Urinary bladder (tissue), 4 donors: Measurements from ENCODE around the gene ATP10D. TPM values are rescaled to one million over a fixed set of nuclear protein-coding genes. Genes with fewer than 3 reads are reported as not detected.

Experiments used
- DNase-seq: peaks from one replicate; pipeline ENCODE4 v3.0.0-alpha.2; 2015; ENCODE audit errors: extremely low spot score
- H3K27ac ChIP-seq: one replicate; pipeline ENCODE4 v1.5.1; 2013; ENCODE audit warnings: low read depth, mild to moderate bottlenecking, moderate library complexity
- H3K36me3 ChIP-seq: one replicate; pipeline ENCODE4 v1.6.1; 2013; ENCODE audit warnings: mild to moderate bottlenecking, moderate library complexity; ENCODE audit not compliant: insufficient read depth
- H3K4me1 ChIP-seq: one replicate; pipeline ENCODE4 v1.6.1; 2013; ENCODE audit warnings: mild to moderate bottlenecking, moderate library complexity; ENCODE audit not compliant: insufficient read depth
- H3K4me3 ChIP-seq: one replicate; pipeline ENCODE4 v1.5.1; 2013; ENCODE audit warnings: low read depth, low read length
- WGBS: extraction: QIAGEN DNeasy Blood & Tissue Kit; methylation state at CpG from one replicate; pipeline ENCODE4 v1.1.7; 2013; 5-methylcytosine and 5-hydroxymethylcytosine counted together
- polyA plus RNA-seq: library from polyadenylated mRNA; stranded (reverse); fragments of 200-250 nt; gene quantifications from one replicate; pipeline ENCODE4 v1.2.3, GENCODE V29; 2013
- total RNA-seq: library from RNA; depleted of rRNA; stranded (reverse); fragments of >200 nt; gene quantifications from one replicate; pipeline ENCODE4 v1.2.3, GENCODE V29; 2014
- donor health status: healthy with polysubstance abuse.
- donor health status: healthy.

Gene ATP10D
- total and polyA plus RNA-seq, 2 donors: 12.3 to 38.3 TPM

DNA sequence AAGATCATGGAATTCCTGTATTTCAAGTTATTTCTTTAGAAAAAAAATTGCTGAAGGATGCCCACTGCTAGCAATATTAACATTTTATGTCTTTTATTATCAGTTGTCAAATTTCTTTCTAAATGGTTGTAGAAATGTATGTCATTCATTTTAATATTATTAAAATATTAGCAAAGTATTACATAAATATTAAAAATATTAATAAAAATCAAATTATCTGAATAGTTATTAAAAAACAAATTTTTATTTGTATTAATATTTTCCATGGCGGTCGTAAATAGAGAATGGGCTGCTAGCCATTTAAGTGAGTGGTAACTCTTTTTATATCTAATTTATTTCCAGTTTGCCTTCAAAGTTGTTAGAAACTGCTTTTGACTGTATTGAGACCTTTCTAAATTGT lies 72.2 kb downstream of the ATP10D start:
- no peak for DNase-seq
- H3K27ac ChIP-seq: no peak overlapping the region
- no peaks in the 10 kb centered on the region for H3K4me1 ChIP-seq
- no peak overlapping the region for H3K4me3 ChIP-seq
- H3K36me3 ChIP-seq: no peaks in the 10 kb centered on the region
- WGBS: 99% methylated on average over 2 of the region's 2 CpGs

DNA sequence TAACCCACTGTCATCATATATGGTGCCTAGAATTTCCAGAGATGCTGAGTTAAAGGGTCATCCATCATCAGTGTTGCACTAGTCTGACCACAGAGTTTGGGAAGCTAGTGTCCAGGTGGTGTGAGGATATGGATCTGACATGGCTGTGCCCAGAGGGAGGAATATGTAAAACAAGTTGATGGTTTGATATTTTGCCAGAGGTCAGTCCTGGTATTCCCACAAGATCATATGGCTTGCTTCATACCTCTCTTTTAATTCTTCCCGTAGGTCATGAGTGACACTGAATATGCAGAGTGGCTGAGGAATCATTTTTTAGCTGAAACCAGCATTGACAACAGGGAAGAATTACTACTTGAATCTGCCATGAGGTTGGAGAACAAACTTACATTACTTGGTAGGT lies 75.6 kb downstream of the ATP10D start:
- no peaks in the 10 kb centered on the region for H3K4me1 ChIP-seq
- H3K4me3 ChIP-seq: no peak overlapping the region
- DNase-seq: no peak
- H3K27ac ChIP-seq: no peak overlapping the region
- no peaks in the 10 kb centered on the region for H3K36me3 ChIP-seq
- WGBS: 89% methylated on average over 1 of the region's 1 CpG

DNA sequence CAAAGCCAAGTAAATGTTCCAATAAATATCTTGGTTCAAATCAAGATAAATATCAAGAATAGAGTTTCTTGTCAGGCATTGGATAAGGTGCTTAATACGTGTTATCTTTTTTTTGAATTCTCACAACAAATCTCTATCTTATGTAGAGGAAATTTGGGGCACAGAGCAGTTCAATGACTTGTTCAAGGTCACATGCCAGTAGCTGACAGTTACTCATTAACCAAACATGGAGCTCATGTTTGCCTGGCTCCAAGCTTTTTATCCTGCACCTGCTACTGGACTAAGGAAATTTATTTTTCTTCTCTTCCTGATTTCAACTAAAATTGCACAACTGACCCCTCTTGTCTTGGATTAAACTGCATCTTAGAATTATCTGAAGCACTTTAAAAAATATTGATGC lies 76.3 kb downstream of the ATP10D start:
- 37% methylated on average over 1 of the region's 1 CpG for WGBS
- H3K4me3 ChIP-seq: no peak overlapping the region
- DNase-seq: no peak
- no peaks in the 10 kb centered on the region for H3K36me3 ChIP-seq
- no peak overlapping the region for H3K27ac ChIP-seq
- no peaks in the 10 kb centered on the region for H3K4me1 ChIP-seq

DNA sequence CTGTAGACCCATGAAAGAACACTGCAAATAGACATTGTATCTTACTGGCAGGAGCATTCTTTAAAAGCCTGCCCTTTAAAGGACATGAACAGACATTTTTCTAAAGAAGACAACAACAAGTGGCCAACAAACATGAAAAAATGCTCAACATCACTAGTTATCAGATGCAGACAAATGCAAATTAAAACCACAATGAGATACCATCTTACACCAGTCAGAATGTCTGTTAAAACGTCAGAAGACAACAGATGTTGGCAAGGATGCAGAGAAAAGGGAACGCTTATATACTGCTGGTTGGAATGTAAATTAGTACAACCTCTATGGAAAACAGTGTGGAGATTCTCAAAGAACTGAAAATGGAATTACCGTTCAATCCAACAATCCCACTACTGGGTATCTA lies 77.2 kb downstream of the ATP10D start:
- H3K27ac ChIP-seq: no peak overlapping the region
- DNase-seq: no peak
- H3K4me1 ChIP-seq: no peaks in the 10 kb centered on the region
- H3K4me3 ChIP-seq: no peak overlapping the region
- 65% methylated on average over 3 of the region's 3 CpGs for WGBS
- H3K36me3 ChIP-seq: no peaks in the 10 kb centered on the region

DNA sequence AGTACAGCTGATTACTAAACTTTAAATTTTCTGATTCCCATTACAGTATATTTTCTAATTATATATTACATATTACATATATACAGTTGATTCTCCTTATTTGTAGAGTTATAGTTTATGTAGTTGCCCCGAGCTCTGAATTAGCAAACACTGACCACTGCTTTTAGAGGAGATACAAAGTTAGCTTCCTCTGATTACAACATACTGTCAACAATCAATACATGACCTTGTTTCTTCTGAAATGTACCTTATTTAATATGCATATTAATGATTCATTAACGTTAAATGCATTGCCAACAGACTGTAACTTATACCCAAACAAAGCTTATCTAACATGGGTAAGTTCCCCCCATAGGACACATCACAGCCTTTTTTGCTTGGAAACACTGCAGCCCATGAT lies 81.5 kb downstream of the ATP10D start:
- Histone ChIP-seq H3K4me1 (no peaks in the 10 kb centered on the region), H3K36me3 (peaks cover 3% of the 10 kb centered on the region), H3K27ac (no peak overlapping the region), H3K4me3 (no peak overlapping the region)
- WGBS: 87% methylated on average over 2 of the region's 2 CpGs
- DNase-seq: no peak

DNA sequence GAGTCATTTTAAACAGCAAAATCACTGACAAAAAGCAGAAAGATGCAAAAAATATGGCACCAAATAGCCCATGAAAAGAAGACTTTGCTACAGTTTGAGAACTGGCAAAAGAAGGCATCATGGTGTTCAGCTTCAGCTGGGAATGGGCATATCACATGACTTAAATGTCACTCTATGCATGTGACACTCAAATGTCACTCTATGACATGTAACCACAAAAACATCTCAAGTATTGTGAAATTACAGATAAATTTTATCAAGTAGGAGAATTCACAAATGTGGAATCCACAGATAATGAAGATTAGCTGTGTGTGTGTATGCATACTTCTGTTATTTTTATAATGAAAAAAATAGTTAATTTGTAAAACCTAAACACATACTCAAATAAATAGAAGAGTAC lies 81.9 kb downstream of the ATP10D start:
- no peak for DNase-seq
- no peaks in the 10 kb centered on the region for H3K4me1 ChIP-seq
- peaks cover 3% of the 10 kb centered on the region for H3K36me3 ChIP-seq
- no peak overlapping the region for H3K4me3 ChIP-seq
- no peak overlapping the region for H3K27ac ChIP-seq

DNA sequence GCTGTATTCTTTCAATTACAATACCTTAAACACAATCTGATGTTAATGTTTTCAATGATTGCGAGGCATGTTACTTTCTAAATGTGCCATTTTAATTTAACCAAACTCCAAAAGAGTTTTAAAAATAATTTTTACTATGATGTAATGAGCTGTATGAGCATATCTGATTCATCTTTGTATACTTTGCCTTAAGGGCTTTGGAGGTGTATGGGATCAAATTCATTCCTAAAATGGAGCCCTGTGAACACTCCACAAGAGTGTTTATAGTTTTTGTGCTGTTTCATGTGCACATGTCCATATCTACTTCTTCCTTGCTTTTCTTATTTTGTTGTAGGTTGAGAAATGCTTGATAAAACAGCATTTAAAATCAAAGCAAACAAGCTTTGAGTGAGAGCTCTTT lies 82.4 kb downstream of the ATP10D start:
- H3K4me3 ChIP-seq: no peak overlapping the region
- WGBS: 99% methylated on average over 1 of the region's 1 CpG
- peaks cover 3% of the 10 kb centered on the region for H3K36me3 ChIP-seq
- H3K4me1 ChIP-seq: no peaks in the 10 kb centered on the region
- no peak for DNase-seq
- H3K27ac ChIP-seq: no peak overlapping the region

DNA sequence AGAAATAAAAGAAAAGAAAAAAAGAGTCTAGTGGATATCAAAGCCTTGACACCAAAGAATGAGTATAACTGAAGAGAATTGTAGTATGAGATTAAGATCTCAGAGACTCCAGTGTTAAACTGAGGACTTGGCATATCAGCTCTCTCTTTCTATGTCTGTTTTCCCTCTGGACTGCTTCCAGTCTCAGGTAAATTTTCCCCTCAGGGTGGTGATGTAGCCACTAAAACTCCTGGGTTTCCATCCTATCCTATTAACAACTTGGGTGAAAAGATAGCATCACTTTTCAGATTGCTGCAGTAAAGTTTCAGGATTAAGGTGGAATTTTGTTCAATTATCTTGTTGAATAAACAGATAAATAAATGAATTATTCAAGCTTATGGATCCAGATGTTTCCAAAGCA lies 85.7 kb downstream of the ATP10D start:
- no peak for DNase-seq
- peaks cover 3% of the 10 kb centered on the region for H3K36me3 ChIP-seq

DNA sequence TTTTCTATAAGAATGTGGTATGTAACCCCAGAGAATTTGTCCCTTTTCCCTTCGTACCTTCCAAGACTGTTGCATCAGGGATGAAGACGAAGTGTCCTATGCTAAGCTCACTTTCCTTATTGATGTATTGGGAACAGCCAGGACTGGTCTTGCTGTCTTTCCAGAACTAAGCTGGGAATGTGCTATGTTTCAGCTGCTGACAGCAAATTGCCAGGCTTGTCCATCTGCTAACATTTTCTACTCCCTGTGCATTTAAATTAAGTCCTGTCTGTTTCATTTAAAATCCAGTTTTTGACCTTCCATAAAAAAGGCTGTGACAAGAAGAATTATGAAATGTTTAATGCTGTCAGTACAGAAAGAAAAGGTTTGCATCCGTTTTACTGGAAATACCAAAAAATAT lies 87.9 kb downstream of the ATP10D start:
- no peak overlapping the region for H3K27ac ChIP-seq
- H3K36me3 ChIP-seq: peaks cover 4% of the 10 kb centered on the region
- H3K4me3 ChIP-seq: no peak overlapping the region
- WGBS: 80% methylated on average over 3 of the region's 3 CpGs
- DNase-seq: no peak
- H3K4me1 ChIP-seq: no peaks in the 10 kb centered on the region

More for the DNA sequence above, 85.7 kb downstream of the ATP10D start:
- H3K4me3 ChIP-seq: no peak overlapping the region
- no peaks in the 10 kb centered on the region for H3K4me1 ChIP-seq
- no peak overlapping the region for H3K27ac ChIP-seq

DNA sequence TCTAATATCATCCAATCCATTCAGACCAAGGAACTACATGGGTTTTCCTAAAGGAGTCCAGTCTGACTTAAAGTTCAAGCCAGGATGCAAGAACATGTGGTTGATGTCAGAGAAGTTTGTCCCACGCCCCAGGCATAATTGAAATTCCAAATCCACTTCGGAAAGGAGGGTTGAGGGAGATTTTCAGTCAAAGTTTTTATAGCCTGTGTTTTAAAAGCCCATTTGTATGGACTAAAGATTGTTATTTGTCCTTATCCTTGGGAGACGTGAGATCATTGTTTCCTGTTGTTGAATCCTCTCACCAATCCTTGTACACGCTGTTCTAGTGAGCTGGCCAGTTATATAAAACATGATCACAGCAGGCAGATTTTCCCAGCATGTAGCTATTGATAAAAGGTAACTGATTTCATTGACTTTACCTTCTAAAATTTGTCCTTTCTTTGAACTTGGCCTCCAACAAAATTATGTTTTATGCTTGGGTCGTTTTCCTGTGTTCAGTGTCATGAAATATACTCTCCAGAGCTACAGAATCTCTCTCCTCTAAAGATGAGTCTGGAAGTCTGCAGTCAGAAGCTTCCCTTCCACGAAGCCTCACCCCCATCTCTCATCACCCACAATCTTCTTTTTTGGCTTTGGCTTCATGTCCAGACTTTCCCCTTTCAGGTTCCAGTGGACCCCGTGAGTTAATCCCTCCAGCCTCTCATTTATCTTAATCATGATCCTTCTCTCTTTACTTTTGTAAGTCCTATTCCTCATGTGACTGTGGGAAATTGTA lies 92.9 kb downstream of the ATP10D start:
- Histone ChIP-seq H3K27ac (peak overlapping the region; percentile 32), H3K4me1 (no peaks in the 10 kb centered on the region), H3K4me3 (no peak overlapping the region), H3K36me3 (peaks cover 7% of the 10 kb centered on the region)
- WGBS: 36% methylated on average over 7 of the region's 7 CpGs
- no peak for DNase-seq

DNA sequence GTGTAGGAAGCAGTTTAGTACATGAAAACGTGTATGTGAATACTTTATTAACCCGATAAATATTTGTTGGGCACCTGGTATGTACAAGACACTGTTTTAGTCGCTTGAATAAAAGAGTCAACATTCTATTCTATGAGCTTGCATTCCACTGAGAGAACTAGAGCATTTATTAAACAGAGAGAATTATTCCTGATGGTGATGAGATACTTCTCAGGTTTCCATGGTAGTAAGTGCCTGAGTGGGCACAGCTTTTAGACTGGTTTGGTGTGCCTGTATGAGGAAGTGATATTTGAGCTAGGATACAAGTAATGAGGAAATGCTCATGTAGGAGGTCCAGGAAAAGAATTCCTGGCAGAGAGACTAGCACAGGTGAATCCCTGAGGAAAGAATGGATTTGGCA lies 94.2 kb downstream of the ATP10D start:
- Histone ChIP-seq H3K36me3 (peaks cover 7% of the 10 kb centered on the region), H3K4me1 (no peaks in the 10 kb centered on the region), H3K4me3 (no peak overlapping the region), H3K27ac (no peak overlapping the region)
- no peak for DNase-seq
- 88% methylated on average over 3 of the region's 3 CpGs for WGBS

DNA sequence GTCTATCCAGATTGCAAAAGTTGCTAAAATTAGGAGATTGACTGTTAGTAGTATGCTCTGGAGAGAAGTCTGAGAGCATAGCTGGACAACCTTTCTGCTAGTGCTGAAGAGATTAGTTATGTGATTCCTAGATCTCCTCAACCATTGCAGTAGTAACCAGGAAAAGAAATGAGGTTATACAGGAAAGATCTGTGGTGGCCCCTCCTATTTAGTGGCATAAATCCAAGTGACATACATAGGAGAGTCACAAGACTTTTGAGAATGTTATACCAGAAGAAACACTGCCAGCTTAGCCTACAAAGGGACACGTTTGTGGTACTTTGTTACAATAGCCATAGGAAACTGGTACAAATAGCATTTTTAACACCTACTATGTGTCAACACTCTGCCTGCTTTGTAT lies 105.2 kb downstream of the ATP10D start:
- peaks cover 7% of the 10 kb centered on the region for H3K36me3 ChIP-seq
- WGBS: 93% methylated on average over 1 of the region's 1 CpG
- no peak for DNase-seq

DNA sequence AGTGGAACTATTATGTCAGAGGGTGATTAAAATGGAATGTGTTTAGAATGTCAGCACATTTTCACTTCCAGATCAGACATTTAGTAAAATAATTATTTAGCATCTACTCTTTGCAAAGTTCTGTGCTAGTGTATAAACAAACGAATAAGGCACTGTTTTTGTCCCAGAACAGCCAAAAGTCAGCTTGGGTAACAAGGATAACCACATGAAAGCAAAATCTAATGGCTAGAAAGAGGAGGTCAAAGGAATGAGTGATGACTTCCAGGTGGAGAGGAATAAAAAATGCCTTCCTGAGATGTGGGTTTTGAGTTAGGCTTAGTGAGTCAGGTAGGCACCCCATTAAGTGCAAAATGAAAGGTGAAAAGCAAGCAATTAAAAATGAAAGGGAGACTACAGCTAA lies 112.6 kb downstream of the ATP10D start:
- Histone ChIP-seq H3K36me3 (no peaks in the 10 kb centered on the region), H3K4me3 (no peak overlapping the region), H3K27ac (no peak overlapping the region), H3K4me1 (no peaks in the 10 kb centered on the region)
- DNase-seq: no peak
- WGBS: 66% methylated on average over 1 of the region's 1 CpG

More for the DNA sequence above, 105.2 kb downstream of the ATP10D start:
- no peaks in the 10 kb centered on the region for H3K4me1 ChIP-seq
- H3K4me3 ChIP-seq: no peak overlapping the region
- H3K27ac ChIP-seq: no peak overlapping the region

DNA sequence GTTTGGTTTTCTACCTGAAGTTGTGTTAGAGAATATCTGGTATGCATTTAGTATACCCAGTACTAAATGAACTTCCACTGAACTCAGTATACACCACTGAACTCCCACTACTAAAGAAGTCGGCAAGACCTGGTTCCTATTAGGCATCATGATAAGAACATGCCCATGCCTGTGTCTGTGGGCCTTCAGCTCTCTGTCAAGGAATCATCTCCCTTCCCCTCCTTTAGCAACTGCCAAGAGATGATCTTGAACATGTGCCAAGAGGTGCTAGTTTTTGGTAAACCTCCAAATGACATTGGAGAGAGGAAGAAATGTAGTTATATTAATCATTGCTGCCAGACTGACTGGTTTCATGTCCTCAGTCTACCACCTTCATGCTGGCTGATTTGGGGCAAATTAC lies 113.2 kb downstream of the ATP10D start:
- Histone ChIP-seq H3K4me3 (no peak overlapping the region), H3K36me3 (no peaks in the 10 kb centered on the region), H3K27ac (no peak overlapping the region), H3K4me1 (no peaks in the 10 kb centered on the region)
- no peak for DNase-seq
- 38% methylated on average over 1 of the region's 1 CpG for WGBS

DNA sequence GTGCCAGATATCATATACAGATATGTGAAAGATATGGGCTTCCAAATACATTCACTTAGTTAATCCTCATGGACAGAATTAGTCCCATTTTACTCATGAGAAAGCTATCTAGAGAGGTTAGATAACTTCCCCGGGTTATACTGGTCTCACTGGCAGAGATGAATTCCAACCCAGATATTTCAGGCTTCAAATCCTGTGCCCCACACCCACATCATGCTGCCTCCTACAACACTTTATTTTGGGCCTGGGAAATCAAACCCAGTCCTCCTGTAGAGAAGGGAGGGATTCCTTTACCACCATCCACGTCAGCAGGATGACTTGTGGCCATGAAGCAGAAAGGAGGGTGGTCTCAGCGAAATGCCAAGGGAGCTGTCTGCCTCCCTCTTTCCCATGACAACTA lies 113.8 kb downstream of the ATP10D start:
- H3K27ac ChIP-seq: no peak overlapping the region
- WGBS: 85% methylated on average over 3 of the region's 3 CpGs
- DNase-seq: no peak

More for the DNA sequence above, 113.8 kb downstream of the ATP10D start:
- no peak overlapping the region for H3K4me3 ChIP-seq
- H3K4me1 ChIP-seq: no peaks in the 10 kb centered on the region
- H3K36me3 ChIP-seq: no peaks in the 10 kb centered on the region
